Parathyroid adenoma (tissue), 2 donors: ENCODE measurements around the gene PRELID3B.

ENCODE experiments used
- H2AFZ ChIP-seq: fragments of 300-600 bp; sonication (generic); one replicate; pipeline ENCODE4 v1.7.0; 2017; ENCODE audit warnings: antibody characterized with exemption, mild to moderate bottlenecking
- H3K27ac ChIP-seq: fragments of 300-600 bp; sonication (generic); one replicate; pipeline ENCODE4 v1.7.0; 2017
- H3K27me3 ChIP-seq: fragments of 300-600 bp; sonication (generic); one replicate; pipeline ENCODE4 v1.7.0; 2017; ENCODE audit warnings: low read length; ENCODE audit not compliant: control insufficient read depth, insufficient read depth
- H3K36me3 ChIP-seq: fragments of 300-600 bp; sonication (generic); one replicate; pipeline ENCODE4 v1.7.0; 2017; ENCODE audit warnings: low read length; ENCODE audit not compliant: control insufficient read depth, insufficient read depth
- H3K4me1 ChIP-seq: fragments of 300-600 bp; sonication (generic); one replicate; pipeline ENCODE4 v1.7.0; 2017; ENCODE audit warnings: control low read depth
- H3K4me2 ChIP-seq: fragments of 300-600 bp; sonication (generic); one replicate; pipeline ENCODE4 v1.7.0; 2017; ENCODE audit warnings: low read length
- H3K4me3 ChIP-seq: fragments of 300-600 bp; sonication (generic); one replicate; pipeline ENCODE4 v1.7.0; 2017; ENCODE audit warnings: low read depth, low read length
- H3K79me2 ChIP-seq: fragments of 300-600 bp; sonication (generic); one replicate; pipeline ENCODE4 v1.7.0; 2017; ENCODE audit warnings: control low read depth
- H3K9ac ChIP-seq: fragments of 300-600 bp; sonication (generic); one replicate; pipeline ENCODE4 v1.7.0; 2017; ENCODE audit warnings: mild to moderate bottlenecking
- H3K9me3 ChIP-seq: fragments of 300-600 bp; sonication (generic); one replicate; pipeline ENCODE4 v1.7.0; 2017; ENCODE audit warnings: low read length; ENCODE audit not compliant: control insufficient read depth
- CTCF ChIP-seq: fragments of 300-600 bp; sonication (generic); IDR thresholded peaks from one replicate; pipeline ENCODE4 v1.7.0; 2017; ENCODE audit warnings: antibody characterized with exemption, mild to moderate bottlenecking
- donor health status: primary hyperparathyroidism.

PRELID3B gene

GRCh38 chr20:59001068-59001448 lies 41.5 kb downstream of the PRELID3B start:
- Histone ChIP-seq H3K27ac (no peak overlapping the region), H3K4me3 (no peak overlapping the region), H3K27me3 (no peaks in the 10 kb centered on the region), H3K79me2 (peaks cover 11% of the 10 kb centered on the region), H3K4me1 (peaks cover 14% of the 10 kb centered on the region), H2AFZ (no peak overlapping the region), H3K9ac (no peak overlapping the region), H3K4me2 (no peak overlapping the region), H3K36me3 (no peaks in the 10 kb centered on the region), H3K9me3 (no peaks in the 10 kb centered on the region)
- TF ChIP-seq CTCF, result no peak

GRCh38 chr20:59000326-59000725 lies 42.3 kb downstream of the PRELID3B start:
- Histone ChIP-seq H3K4me1 (peaks cover 6% of the 10 kb centered on the region), H3K36me3 (no peaks in the 10 kb centered on the region)

GRCh38 chr20:58998656-58999055 lies 43.9 kb downstream of the PRELID3B start:
- no peaks in the 10 kb centered on the region for H3K27me3 ChIP-seq
- no peaks in the 10 kb centered on the region for H3K79me2 ChIP-seq
- no peak overlapping the region for H2AFZ ChIP-seq
- H3K36me3 ChIP-seq, result no peaks in the 10 kb centered on the region
- H3K4me3 ChIP-seq, result no peak overlapping the region
- H3K4me1 ChIP-seq, result peaks cover 2% of the 10 kb centered on the region
- no peaks in the 10 kb centered on the region for H3K9me3 ChIP-seq
- no peak overlapping the region for H3K9ac ChIP-seq
- H3K4me2 ChIP-seq, result no peak overlapping the region
- no peak overlapping the region for H3K27ac ChIP-seq
- no peak for TF ChIP-seq CTCF

More at GRCh38 chr20:59000326-59000725, 42.3 kb downstream of the PRELID3B start:
- no peaks in the 10 kb centered on the region for H3K27me3 ChIP-seq
- H3K9ac ChIP-seq, result no peak overlapping the region
- no peak overlapping the region for H2AFZ ChIP-seq
- H3K4me3 ChIP-seq, result no peak overlapping the region
- no peaks in the 10 kb centered on the region for H3K9me3 ChIP-seq
- peaks cover 4% of the 10 kb centered on the region for H3K79me2 ChIP-seq
- no peak overlapping the region for H3K27ac ChIP-seq
- H3K4me2 ChIP-seq, result no peak overlapping the region
- no peak for TF ChIP-seq CTCF

- no peaks in the 10 kb centered on the region for H3K9me3 ChIP-seq
- H3K27me3 ChIP-seq, result no peaks in the 10 kb centered on the region
- no peak overlapping the region for H3K4me3 ChIP-seq
- no peak overlapping the region for H2AFZ ChIP-seq
- no peak overlapping the region for H3K27ac ChIP-seq
- no peak for TF ChIP-seq CTCF
- H3K79me2 ChIP-seq, result no peaks in the 10 kb centered on the region
- no peak overlapping the region for H3K4me2 ChIP-seq
- no peak overlapping the region for H3K9ac ChIP-seq
- H3K36me3 ChIP-seq, result no peaks in the 10 kb centered on the region
- H3K4me1 ChIP-seq, result peaks cover 8% of the 10 kb centered on the region
Measured at GRCh38 chr20:58997141-58997770, 45.3 kb downstream of the PRELID3B start.

- TF ChIP-seq CTCF, result no peak
- Histone ChIP-seq H3K79me2 (no peaks in the 10 kb centered on the region), H3K27ac (no peak overlapping the region), H3K9ac (no peak overlapping the region), H3K4me2 (no peak overlapping the region), H3K4me1 (peaks cover 8% of the 10 kb centered on the region), H3K27me3 (no peaks in the 10 kb centered on the region), H3K36me3 (no peaks in the 10 kb centered on the region), H3K4me3 (no peak overlapping the region), H3K9me3 (no peaks in the 10 kb centered on the region), H2AFZ (no peak overlapping the region)
Measured at GRCh38 chr20:58996226-58996611, 46.4 kb downstream of the PRELID3B start.
